B cell (primary cell): ENCODE measurements around the gene NBEA. TPM values are rescaled to one million over a fixed set of nuclear protein-coding genes. Genes with fewer than 3 reads are reported as not detected.

ENCODE experiments used
- ATAC-seq: fragments of 200-7000 bp; cut with Tn5 transposase; one replicate; pipeline ENCODE4 v1.10.0; 2021; ENCODE audit warnings: low read depth, mild to moderate bottlenecking, moderate number of reproducible peaks, moderate library complexity
- CTCF ChIA-PET: fragments of 350-600 bp; sonication (Branson Sonifier 250); formaldehyde crosslinking; loops from one replicate; lab custom pipeline; 2021; ENCODE audit warnings: antibody characterized with exemption, inconsistent platforms; lab: Charles Lee
- POLR2A ChIA-PET: fragments of 350-600 bp; sonication (Branson Sonifier 250); formaldehyde crosslinking; loops from one replicate; lab custom pipeline; 2021; ENCODE audit warnings: antibody characterized with exemption; lab: Charles Lee
- DNase-seq: peaks from one replicate; pipeline ENCODE4 v3.0.0; 2013
- H2AFZ ChIP-seq: 2 replicates; pipeline ENCODE4 v1.6.1; 2012; ENCODE audit warnings: mild to moderate bottlenecking, low read depth, low read length; ENCODE audit not compliant: insufficient read depth, poor library complexity, severe bottlenecking
- H3K27ac ChIP-seq, 2 donors: 1 replicate in 1 of 2; 2 replicates in 1 of 2; pipeline ENCODE4 v1.5.1; 2012 to 2013; ENCODE audit warnings: low read length in 2 of 2, mild to moderate bottlenecking in 2 of 2, moderate library complexity in 1 of 2
- H3K27me3 ChIP-seq, 4 experiments: fragments of 200-600 bp in 1 of 4; sonication (generic) in 1 of 4; replicated peaks in 1 of 4; 1 replicate in 2 of 4; 2 replicates in 2 of 4; pipeline versions ENCODE4 v1.6.1 to v1.7.0; 2013 to 2016; ENCODE audit warnings: low read length in 3 of 4, mild to moderate bottlenecking in 2 of 4, mixed read lengths in 1 of 4, moderate library complexity in 1 of 4; ENCODE audit not compliant: insufficient read depth in 4 of 4, control insufficient read depth in 3 of 4; ENCODE audit errors: control extremely low read depth in 1 of 4
- H3K36me3 ChIP-seq, 2 experiments: replicated peaks in 1 of 2; 1 replicate in 1 of 2; 2 replicates in 1 of 2; pipeline versions ENCODE4 v1.6.1 to v1.7.1; 2013; ENCODE audit warnings: low read length in 1 of 2; ENCODE audit not compliant: insufficient read depth in 2 of 2, control insufficient read depth in 1 of 2; ENCODE audit errors: control extremely low read depth in 1 of 2, extremely low read depth in 1 of 2
- H3K4me1 ChIP-seq, 2 donors: fragments of 200-600 bp in 1 of 2; sonication (generic) in 1 of 2; 1 replicate in 1 of 2; 2 replicates in 1 of 2; pipeline versions ENCODE4 v1.5.1 to v1.6.1; 2013 to 2017; ENCODE audit warnings: low read length in 2 of 2; ENCODE audit not compliant: control insufficient read depth in 2 of 2, insufficient read depth in 2 of 2
- H3K4me2 ChIP-seq: replicated peaks from 2 replicates; pipeline ENCODE3; 2012; ENCODE audit warnings: mild to moderate bottlenecking, low read depth, low read length; ENCODE audit not compliant: poor library complexity, severe bottlenecking
- H3K4me3 ChIP-seq, 5 experiments: fragments of 200-600 bp in 1 of 5; sonication (generic) in 1 of 5; 1 replicate in 3 of 5; 2 replicates in 2 of 5; pipeline versions ENCODE4 v1.5.1 to v1.7.0; 2011 to 2016; ENCODE audit warnings: low read length in 4 of 5, mild to moderate bottlenecking in 4 of 5, low read depth in 2 of 5, control low read depth in 1 of 5, moderate library complexity in 1 of 5; ENCODE audit not compliant: insufficient read depth in 1 of 5; ENCODE audit errors: control extremely low read depth in 1 of 5, extremely low read depth in 1 of 5
- H3K79me2 ChIP-seq: fragments of 200-600 bp; sonication (generic); one replicate; pipeline ENCODE4 v1.6.0; 2016; ENCODE audit warnings: low read length; ENCODE audit not compliant: control insufficient read depth, insufficient read depth
- H3K9ac ChIP-seq: fragments of 200-600 bp; sonication (generic); 2 replicates; pipeline ENCODE4 v1.6.1; 2017; ENCODE audit warnings: mild to moderate bottlenecking, low read length, moderate library complexity
- H3K9me3 ChIP-seq, 3 donors: one replicate each; pipeline versions ENCODE4 v1.6.1 to v1.7.1; 2013; ENCODE audit warnings: low read length in 2 of 3; ENCODE audit not compliant: control insufficient read depth in 2 of 3, insufficient read depth in 1 of 3; ENCODE audit errors: control extremely low read depth in 1 of 3
- H4K20me1 ChIP-seq: 2 replicates; pipeline ENCODE4 v1.6.0; 2012; ENCODE audit warnings: mild to moderate bottlenecking, low read length; ENCODE audit not compliant: insufficient read depth, control insufficient read depth, poor library complexity, severe bottlenecking
- H3K27ac Mint-ChIP-seq: one replicate; pipeline ENCODE4 v1.8.0; 2021; ENCODE audit warnings: mixed read lengths
- H3K27me3 Mint-ChIP-seq: one replicate; pipeline ENCODE4 v1.8.0; 2021; ENCODE audit warnings: mixed read lengths
- H3K4me1 Mint-ChIP-seq: one replicate; pipeline ENCODE4 v1.8.0; 2021; ENCODE audit warnings: mixed read lengths
- H3K4me3 Mint-ChIP-seq: one replicate; pipeline ENCODE4 v1.8.0; 2021; ENCODE audit warnings: mixed read lengths
- H3K9me3 Mint-ChIP-seq: one replicate; pipeline ENCODE4 v1.8.0; 2022; ENCODE audit warnings: mixed read lengths; ENCODE audit not compliant: insufficient read depth
- EZH2 ChIP-seq: IDR thresholded peaks from 2 replicates; pipeline ENCODE4 v1.6.1; 2012; ENCODE audit warnings: borderline replicate concordance, low read depth, mild to moderate bottlenecking, moderate library complexity, low read length; ENCODE audit not compliant: insufficient read depth, poor library complexity, severe bottlenecking
- WGBS: methylation state at CpG from one replicate; pipeline ENCODE4 v1.1.5; 2013; ENCODE audit warnings: missing lambda C conversion rate; ENCODE audit not compliant: insufficient coverage; 5-methylcytosine and 5-hydroxymethylcytosine counted together
- intact Hi-C: fragments of 100-400 bp; cut with micrococcal nuclease; formaldehyde crosslinking; loops from one replicate; pipeline ENCODE4 v1.10.0; 2022
- polyA plus RNA-seq: library from polyadenylated mRNA; depleted of rRNA; stranded (reverse); fragments of >200 nt; gene quantifications from 2 replicates; pipeline ENCODE4 v1.2.3, GENCODE V29; 2012
- total RNA-seq, 2 donors: library from RNA; stranded (reverse); fragments of 120-200 nt in 1 of 2; gene quantifications; 1 replicate in 1 of 2; 2 replicates in 1 of 2; pipeline versions ENCODE4 v1.2.3 to v1.2.4, GENCODE V29; 2013 to 2022
- TF ChIP-seq, protein P1 (sequence below): fragments of 200-600 bp; IDR thresholded peaks from one replicate; pipeline ENCODE4 v1.8.0; 2022; ENCODE audit warnings: antibody characterized with exemption, mild to moderate bottlenecking

Gene NBEA
- total and polyA plus RNA-seq, 2 donors (not counting 1 experiment from before 2014, with no cell fraction given) = 1.5 to 10.7 TPM

- ChIA-PET CTCF (no interaction called here), POLR2A (no interaction called here)
- H3K4me1 ChIP-seq = no peaks in the 10 kb centered on the region
- no peaks in the 10 kb centered on the region for H4K20me1 ChIP-seq
- TF ChIP-seq, protein P1, sequence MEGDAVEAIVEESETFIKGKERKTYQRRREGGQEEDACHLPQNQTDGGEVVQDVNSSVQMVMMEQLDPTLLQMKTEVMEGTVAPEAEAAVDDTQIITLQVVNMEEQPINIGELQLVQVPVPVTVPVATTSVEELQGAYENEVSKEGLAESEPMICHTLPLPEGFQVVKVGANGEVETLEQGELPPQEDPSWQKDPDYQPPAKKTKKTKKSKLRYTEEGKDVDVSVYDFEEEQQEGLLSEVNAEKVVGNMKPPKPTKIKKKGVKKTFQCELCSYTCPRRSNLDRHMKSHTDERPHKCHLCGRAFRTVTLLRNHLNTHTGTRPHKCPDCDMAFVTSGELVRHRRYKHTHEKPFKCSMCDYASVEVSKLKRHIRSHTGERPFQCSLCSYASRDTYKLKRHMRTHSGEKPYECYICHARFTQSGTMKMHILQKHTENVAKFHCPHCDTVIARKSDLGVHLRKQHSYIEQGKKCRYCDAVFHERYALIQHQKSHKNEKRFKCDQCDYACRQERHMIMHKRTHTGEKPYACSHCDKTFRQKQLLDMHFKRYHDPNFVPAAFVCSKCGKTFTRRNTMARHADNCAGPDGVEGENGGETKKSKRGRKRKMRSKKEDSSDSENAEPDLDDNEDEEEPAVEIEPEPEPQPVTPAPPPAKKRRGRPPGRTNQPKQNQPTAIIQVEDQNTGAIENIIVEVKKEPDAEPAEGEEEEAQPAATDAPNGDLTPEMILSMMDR = no peak
- no peak for TF ChIP-seq EZH2
- ATAC-seq = no peak
- H3K9me3 Mint-ChIP-seq = no peaks in the 10 kb centered on the region
- H3K4me2 ChIP-seq = no peak overlapping the region
- peaks cover 1% of the 10 kb centered on the region for H3K4me1 Mint-ChIP-seq
- H3K36me3 ChIP-seq = no peaks in the 10 kb centered on the region
- no peaks in the 10 kb centered on the region for H3K27me3 ChIP-seq
- H3K9me3 ChIP-seq = no peaks in the 10 kb centered on the region
- WGBS = no CpG with 5 or more reads among the region's 2 CpGs
- H3K79me2 ChIP-seq = no peaks in the 10 kb centered on the region
- no peak overlapping the region for H2AFZ ChIP-seq
- no peak overlapping the region for H3K27ac Mint-ChIP-seq
- H3K4me3 Mint-ChIP-seq = no peak overlapping the region
- intact Hi-C loops = no loop called here
- no peak for DNase-seq
- no peak overlapping the region for H3K4me3 ChIP-seq
- no peak overlapping the region for H3K27ac ChIP-seq
- H3K9ac ChIP-seq = no peak overlapping the region
- H3K27me3 Mint-ChIP-seq = no peaks in the 10 kb centered on the region
Observed at GRCh38 chr13:35349052-35349451, 407.0 kb downstream of the NBEA start.

- Mint-ChIP-seq H3K4me3 (no peak overlapping the region), H3K27me3 (no peaks in the 10 kb centered on the region), H3K9me3 (no peaks in the 10 kb centered on the region), H3K27ac (no peak overlapping the region), H3K4me1 (peaks cover 1% of the 10 kb centered on the region)
- Histone ChIP-seq H3K27ac (no peak overlapping the region), H2AFZ (no peak overlapping the region), H3K36me3 (no peaks in the 10 kb centered on the region), H3K4me2 (no peak overlapping the region), H3K9me3 (no peaks in the 10 kb centered on the region), H3K4me3 (no peak overlapping the region), H3K27me3 (no peaks in the 10 kb centered on the region), H4K20me1 (no peaks in the 10 kb centered on the region), H3K4me1 (no peaks in the 10 kb centered on the region), H3K9ac (no peak overlapping the region), H3K79me2 (no peaks in the 10 kb centered on the region)
- ChIA-PET POLR2A (no interaction called here), CTCF (no interaction called here)
- WGBS = 67% methylated on average over 1 of the region's 5 CpGs
- TF ChIP-seq, protein P1 = no peak
- TF ChIP-seq EZH2 = no peak
- DNase-seq = no peak
- ATAC-seq = no peak
- intact Hi-C loops = no loop called here
Observed at GRCh38 chr13:35349673-35350278, 407.7 kb downstream of the NBEA start.
